ENCODE data around the gene ABCC4. TPM values are rescaled to one million over a fixed set of nuclear protein-coding genes. Genes with fewer than 3 reads are reported as not detected.

Gene ABCC4
- total and polyA plus RNA-seq, 8 donors: 24.7 to 60.9 (median 43.1) TPM

DNA sequence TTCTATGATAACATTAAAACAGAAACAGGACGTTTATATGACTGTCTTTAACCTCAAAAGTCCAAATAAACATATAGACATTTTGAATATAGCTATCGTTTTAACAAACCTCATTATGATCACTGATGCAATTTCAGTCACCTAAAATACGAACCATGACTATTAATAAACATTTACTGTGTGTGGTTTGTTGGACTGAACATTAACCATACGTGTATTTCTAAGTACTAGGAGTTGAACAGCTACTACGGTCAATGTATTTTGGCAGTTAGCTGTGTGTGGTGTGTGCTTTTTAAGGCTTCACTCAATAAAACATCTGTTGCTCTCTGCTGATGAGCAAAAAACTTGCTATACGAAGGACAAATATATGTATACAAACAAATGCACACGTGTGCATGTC, 281.4 kb downstream of the ABCC4 start:
- ATAC-seq (no peak), DNase-seq (no peak)
- no peaks in the 10 kb centered on the region for H3K27me3 ChIP-seq
- H3K27ac ChIP-seq: no peak overlapping the region
- no peak overlapping the region for H3K4me3 ChIP-seq
- H3K36me3 ChIP-seq: peaks cover 0 to 22% of the 10 kb centered on the region in 2 donors
- intact Hi-C loops (cut with DNase I): no loop called here
- H3K4me1 ChIP-seq: no peaks in the 10 kb centered on the region
- no peaks in the 10 kb centered on the region for H3K9me3 ChIP-seq
- TF ChIP-seq, protein P1, sequence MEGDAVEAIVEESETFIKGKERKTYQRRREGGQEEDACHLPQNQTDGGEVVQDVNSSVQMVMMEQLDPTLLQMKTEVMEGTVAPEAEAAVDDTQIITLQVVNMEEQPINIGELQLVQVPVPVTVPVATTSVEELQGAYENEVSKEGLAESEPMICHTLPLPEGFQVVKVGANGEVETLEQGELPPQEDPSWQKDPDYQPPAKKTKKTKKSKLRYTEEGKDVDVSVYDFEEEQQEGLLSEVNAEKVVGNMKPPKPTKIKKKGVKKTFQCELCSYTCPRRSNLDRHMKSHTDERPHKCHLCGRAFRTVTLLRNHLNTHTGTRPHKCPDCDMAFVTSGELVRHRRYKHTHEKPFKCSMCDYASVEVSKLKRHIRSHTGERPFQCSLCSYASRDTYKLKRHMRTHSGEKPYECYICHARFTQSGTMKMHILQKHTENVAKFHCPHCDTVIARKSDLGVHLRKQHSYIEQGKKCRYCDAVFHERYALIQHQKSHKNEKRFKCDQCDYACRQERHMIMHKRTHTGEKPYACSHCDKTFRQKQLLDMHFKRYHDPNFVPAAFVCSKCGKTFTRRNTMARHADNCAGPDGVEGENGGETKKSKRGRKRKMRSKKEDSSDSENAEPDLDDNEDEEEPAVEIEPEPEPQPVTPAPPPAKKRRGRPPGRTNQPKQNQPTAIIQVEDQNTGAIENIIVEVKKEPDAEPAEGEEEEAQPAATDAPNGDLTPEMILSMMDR (IDR thresholded peaks at IDR 0.05): no peak

DNA sequence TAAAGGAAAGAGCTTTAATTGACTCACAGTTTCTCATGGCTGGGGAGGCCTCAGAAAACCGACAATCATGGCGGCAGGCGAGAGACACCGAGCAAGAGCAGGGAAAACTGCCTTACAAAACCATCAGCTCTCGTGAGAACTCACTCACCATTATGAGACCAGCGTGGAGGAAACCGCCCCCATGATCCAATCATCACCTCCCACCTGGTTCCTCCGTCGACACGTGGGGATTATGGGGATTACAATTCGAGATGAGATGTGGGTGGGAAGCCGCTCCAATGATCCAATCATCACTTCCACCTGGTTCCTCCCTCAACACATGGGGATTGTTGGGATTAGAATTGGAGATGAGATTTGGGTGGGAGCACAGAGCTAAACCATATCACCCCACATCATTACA, 293.9 kb downstream of the ABCC4 start:
- Histone ChIP-seq H3K27me3 (peaks cover 0 to 19% of the 10 kb centered on the region in 2 donors), H3K36me3 (no peaks in the 10 kb centered on the region), H3K4me3 (no peak overlapping the region), H3K4me1 (peaks cover 7 to 9% of the 10 kb centered on the region in 2 donors), H3K27ac (no peak overlapping the region), H3K9me3 (no peaks in the 10 kb centered on the region)
- DNase-seq: no peak
- ATAC-seq: no peak
- intact Hi-C loops (cut with DNase I): no loop called here
- TF ChIP-seq, protein P1 (IDR thresholded peaks at IDR 0.05): no peak

DNA sequence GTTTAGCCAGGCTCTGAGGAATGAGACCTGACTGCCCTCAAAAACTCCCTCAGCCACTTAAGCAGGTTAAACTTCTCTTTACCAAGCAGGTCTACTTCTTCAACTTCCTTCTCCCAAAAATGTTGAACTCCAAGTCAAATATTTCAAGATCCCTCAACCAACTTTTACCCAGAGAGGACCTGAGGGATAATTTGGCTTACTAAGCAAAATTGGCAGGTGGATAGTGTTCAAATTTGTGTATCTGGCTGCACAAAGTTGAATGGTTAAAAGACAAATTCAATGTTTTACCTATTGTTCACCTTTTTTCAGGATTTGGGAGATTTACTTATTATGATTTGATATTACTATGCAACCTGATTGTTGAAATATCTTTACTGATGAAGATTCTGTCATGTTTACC, 296.0 kb downstream of the ABCC4 start:
- ATAC-seq (peak; percentile 35), DNase-seq (peak in 1 of 4 donors; percentile 33)
- intact Hi-C loops (cut with DNase I): no loop called here
- Histone ChIP-seq H3K9me3 (no peaks in the 10 kb centered on the region), H3K27ac (no peak overlapping the region), H3K36me3 (no peaks in the 10 kb centered on the region), H3K4me3 (no peak overlapping the region), H3K27me3 (peaks cover 0 to 33% of the 10 kb centered on the region in 2 donors), H3K4me1 (peaks cover 7 to 10% of the 10 kb centered on the region in 2 donors)
- TF ChIP-seq, protein P1 (IDR thresholded peaks at IDR 0.05): no peak

DNA sequence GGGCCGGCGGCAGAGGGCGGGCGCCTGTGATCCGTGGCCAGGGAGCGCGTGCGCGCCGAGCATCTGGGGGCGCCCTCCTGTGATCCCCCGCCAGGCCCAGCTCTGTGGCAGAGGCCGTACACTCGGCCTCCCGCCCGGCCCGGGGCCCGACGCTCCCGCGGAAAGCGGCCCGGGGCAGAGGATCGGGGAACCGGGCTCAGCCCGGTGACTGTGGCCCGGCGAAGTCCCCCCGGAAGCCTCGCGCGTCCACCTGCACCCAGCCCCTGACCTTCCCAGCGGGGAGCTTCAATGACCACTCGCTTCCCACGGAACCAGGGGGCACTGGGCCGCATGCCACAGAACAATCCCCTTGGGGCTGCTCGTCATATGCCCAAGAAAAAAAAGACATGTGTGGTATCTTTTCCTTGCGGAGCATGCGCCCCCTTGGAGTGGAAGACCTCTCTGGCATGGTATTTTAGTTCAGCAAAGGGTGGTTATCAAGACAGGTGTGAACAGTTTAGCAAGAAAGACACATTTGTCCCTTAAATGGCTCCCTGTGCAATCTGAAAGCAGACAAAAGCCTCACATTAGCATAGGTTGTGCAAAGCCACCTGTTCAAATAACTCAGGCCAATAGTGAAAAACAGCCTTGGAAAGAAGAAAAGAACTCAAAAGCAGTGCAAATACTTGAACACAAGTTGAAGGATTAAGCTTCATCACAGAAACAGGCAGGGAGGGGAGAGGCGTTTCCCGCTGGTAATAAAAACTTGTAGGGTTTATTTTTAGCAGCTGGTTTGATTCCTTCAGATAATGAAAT, 298.0 kb downstream of the ABCC4 start:
- TF ChIP-seq, protein P1 (IDR thresholded peaks at IDR 0.05): no peak
- no peaks in the 10 kb centered on the region for H3K36me3 ChIP-seq
- intact Hi-C loops (cut with DNase I): no loop called here
- no peaks in the 10 kb centered on the region for H3K9me3 ChIP-seq
- H3K4me1 ChIP-seq: peaks cover 7 to 10% of the 10 kb centered on the region in 2 donors
- H3K4me3 ChIP-seq: peak overlapping the region in 1 of 2 donors; percentile 14
- peak overlapping the region in 1 of 2 donors; percentile 72 for H3K27ac ChIP-seq
- ATAC-seq (peak; percentile 87), DNase-seq (peak; percentile 36 to 78 (median 56))
- peaks cover 0 to 33% of the 10 kb centered on the region in 2 donors for H3K27me3 ChIP-seq

DNA sequence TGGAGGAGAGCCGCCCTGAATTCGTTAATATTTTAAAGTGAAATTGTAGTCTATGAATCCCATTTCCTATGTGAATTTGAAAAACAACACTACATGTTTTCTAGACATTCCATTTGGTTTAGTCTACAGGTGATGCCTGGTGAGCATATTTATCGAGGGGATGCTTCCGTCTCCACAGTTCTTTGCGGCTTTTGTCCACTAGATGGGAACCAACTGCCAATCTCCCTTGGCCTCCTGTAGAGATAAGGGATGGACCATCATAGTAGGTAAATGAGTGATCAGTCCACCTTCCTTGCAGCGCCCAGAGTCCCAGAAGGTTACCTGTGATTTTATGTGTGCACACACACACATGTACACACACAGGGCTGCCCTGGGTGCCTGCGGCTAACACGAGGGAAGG, 299.1 kb downstream of the ABCC4 start:
- no peaks in the 10 kb centered on the region for H3K36me3 ChIP-seq
- H3K4me3 ChIP-seq: no peak overlapping the region
- no peak overlapping the region for H3K27ac ChIP-seq
- TF ChIP-seq, protein P1 (IDR thresholded peaks at IDR 0.05): no peak
- H3K9me3 ChIP-seq: no peaks in the 10 kb centered on the region
- ATAC-seq (no peak), DNase-seq (no peak)
- H3K27me3 ChIP-seq: peaks cover 0 to 33% of the 10 kb centered on the region in 2 donors
- intact Hi-C loops (cut with DNase I): no loop called here
- H3K4me1 ChIP-seq: peaks cover 7 to 10% of the 10 kb centered on the region in 2 donors

Data from left lung (tissue), 10 donors.